ENCODE results near the gene GPR35. TPM values are rescaled to one million over a fixed set of nuclear protein-coding genes. Genes with fewer than 3 reads are reported as not detected.

The GPR35 gene
- total and polyA plus RNA-seq, 2 donors (not counting 1 experiment from before 2014, with no cell fraction given): 1.2 TPM; not detected in 1

DNA sequence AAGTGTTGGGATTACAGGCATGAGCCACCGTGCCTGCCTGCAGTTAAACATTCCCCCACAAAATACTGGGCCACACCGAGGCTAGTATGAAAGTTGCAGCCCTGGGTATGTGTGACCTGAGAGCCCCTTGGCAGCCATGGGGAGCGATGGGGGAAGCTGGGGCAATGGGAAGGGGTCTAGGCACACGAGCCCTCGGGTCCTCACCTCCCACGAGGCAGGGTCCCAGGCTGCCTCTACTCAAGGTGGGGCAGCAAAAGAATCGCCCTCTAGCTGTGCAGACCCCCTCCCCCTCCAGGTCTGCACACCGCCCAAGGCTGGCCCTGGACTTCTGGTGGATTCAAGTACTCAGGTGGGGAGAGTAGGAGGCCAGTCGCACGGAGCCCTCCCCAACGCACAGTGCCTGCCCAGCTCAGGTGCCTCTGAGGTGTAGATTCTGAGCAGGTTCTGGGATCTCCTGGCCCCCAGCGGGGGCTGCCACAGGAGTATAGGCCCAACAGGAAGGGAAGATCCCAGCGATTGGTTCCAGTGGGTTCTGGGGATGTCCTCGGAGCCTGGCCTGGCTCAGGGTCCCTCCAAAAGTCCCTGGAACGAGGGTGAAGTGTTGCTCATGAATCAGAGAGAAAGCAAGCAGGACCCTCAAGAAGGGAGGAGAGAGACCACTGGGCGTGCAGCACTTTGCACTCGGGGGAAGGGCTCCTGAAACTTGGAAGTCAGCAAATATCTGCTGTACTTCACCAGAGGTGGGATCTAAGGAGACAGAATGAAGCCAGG lies 2.6 kb downstream of the GPR35 start:
- Histone ChIP-seq H3K79me2 (ENCODE audit: control insufficient read depth, insufficient read depth, low read length) (no peaks in the 10 kb centered on the region), H3K4me1 (ENCODE audit: control insufficient read depth, extremely low read depth, insufficient read depth, low read length) (no peaks in the 10 kb centered on the region), H3K4me2 (ENCODE audit: extremely low read depth, insufficient read depth, low read length) (no peak overlapping the region), H3K9me3 (ENCODE audit: control insufficient read depth, insufficient read depth, low read depth, low read length) (no peaks in the 10 kb centered on the region), H3K36me3 (ENCODE audit: control insufficient read depth, insufficient read depth, low read length) (no peaks in the 10 kb centered on the region), H2AFZ (ENCODE audit: low read length) (no peak overlapping the region), H3K27ac (ENCODE audit: insufficient read depth, low read length) (no peak overlapping the region), H3K4me3 (replicated peaks in 1 of 4; ENCODE audit: control extremely low read depth in 1 of 4, insufficient read depth in 1 of 4, low read depth in 3 of 4, low read length in 4 of 4) (no peak overlapping the region), H4K20me1 (ENCODE audit: control insufficient read depth, extremely low read depth, insufficient read depth, low read length) (no peaks in the 10 kb centered on the region), H3K27me3 (ENCODE audit: control insufficient read depth, insufficient read depth, low read length) (no peaks in the 10 kb centered on the region), H3K9ac (ENCODE audit: insufficient read depth, low read length) (no peak overlapping the region)
- DNase-seq (ENCODE audit: low read depth in 2 of 2): no peak
- TF ChIP-seq EZH2 (IDR thresholded peaks at IDR 0.05; ENCODE audit: low read length, missing control alignments): no peak
- TF ChIP-seq, protein P1, sequence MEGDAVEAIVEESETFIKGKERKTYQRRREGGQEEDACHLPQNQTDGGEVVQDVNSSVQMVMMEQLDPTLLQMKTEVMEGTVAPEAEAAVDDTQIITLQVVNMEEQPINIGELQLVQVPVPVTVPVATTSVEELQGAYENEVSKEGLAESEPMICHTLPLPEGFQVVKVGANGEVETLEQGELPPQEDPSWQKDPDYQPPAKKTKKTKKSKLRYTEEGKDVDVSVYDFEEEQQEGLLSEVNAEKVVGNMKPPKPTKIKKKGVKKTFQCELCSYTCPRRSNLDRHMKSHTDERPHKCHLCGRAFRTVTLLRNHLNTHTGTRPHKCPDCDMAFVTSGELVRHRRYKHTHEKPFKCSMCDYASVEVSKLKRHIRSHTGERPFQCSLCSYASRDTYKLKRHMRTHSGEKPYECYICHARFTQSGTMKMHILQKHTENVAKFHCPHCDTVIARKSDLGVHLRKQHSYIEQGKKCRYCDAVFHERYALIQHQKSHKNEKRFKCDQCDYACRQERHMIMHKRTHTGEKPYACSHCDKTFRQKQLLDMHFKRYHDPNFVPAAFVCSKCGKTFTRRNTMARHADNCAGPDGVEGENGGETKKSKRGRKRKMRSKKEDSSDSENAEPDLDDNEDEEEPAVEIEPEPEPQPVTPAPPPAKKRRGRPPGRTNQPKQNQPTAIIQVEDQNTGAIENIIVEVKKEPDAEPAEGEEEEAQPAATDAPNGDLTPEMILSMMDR (conservative IDR thresholded peaks at IDR 0.05 in 1 of 2, IDR thresholded peaks at IDR 0.05 in 1 of 2; ENCODE audit: low read depth in 1 of 2, low read length in 2 of 2): no peak

DNA sequence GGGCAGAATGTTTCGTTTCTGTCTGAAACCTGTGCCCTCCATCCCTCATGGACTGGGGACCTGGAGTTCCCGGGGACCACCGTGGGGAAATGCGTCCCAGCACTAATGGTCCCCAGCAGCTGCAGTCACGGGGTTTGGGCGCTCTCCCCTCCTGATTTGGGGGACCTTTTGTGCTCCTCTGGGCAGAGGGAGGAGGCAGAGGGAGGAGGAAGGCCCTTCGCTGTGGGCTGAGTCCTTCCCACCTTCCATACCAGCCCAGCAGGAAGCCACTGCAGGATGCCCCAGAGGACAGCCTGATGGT lies 3.2 kb downstream of the GPR35 start:
- Histone ChIP-seq H3K79me2 (ENCODE audit: control insufficient read depth, insufficient read depth, low read length) (no peaks in the 10 kb centered on the region), H3K9me3 (ENCODE audit: control insufficient read depth, insufficient read depth, low read depth, low read length) (no peaks in the 10 kb centered on the region), H3K4me2 (ENCODE audit: extremely low read depth, insufficient read depth, low read length) (no peak overlapping the region), H3K27me3 (ENCODE audit: control insufficient read depth, insufficient read depth, low read length) (no peaks in the 10 kb centered on the region), H3K27ac (ENCODE audit: insufficient read depth, low read length) (no peak overlapping the region), H3K4me1 (ENCODE audit: control insufficient read depth, extremely low read depth, insufficient read depth, low read length) (no peaks in the 10 kb centered on the region), H3K4me3 (replicated peaks in 1 of 4; ENCODE audit: control extremely low read depth in 1 of 4, insufficient read depth in 1 of 4, low read depth in 3 of 4, low read length in 4 of 4) (no peak overlapping the region), H2AFZ (ENCODE audit: low read length) (no peak overlapping the region), H4K20me1 (ENCODE audit: control insufficient read depth, extremely low read depth, insufficient read depth, low read length) (no peaks in the 10 kb centered on the region), H3K36me3 (ENCODE audit: control insufficient read depth, insufficient read depth, low read length) (no peaks in the 10 kb centered on the region), H3K9ac (ENCODE audit: insufficient read depth, low read length) (no peak overlapping the region)
- no peak for TF ChIP-seq EZH2 (IDR thresholded peaks at IDR 0.05; ENCODE audit: low read length, missing control alignments)
- DNase-seq (ENCODE audit: low read depth in 2 of 2): no peak

DNA sequence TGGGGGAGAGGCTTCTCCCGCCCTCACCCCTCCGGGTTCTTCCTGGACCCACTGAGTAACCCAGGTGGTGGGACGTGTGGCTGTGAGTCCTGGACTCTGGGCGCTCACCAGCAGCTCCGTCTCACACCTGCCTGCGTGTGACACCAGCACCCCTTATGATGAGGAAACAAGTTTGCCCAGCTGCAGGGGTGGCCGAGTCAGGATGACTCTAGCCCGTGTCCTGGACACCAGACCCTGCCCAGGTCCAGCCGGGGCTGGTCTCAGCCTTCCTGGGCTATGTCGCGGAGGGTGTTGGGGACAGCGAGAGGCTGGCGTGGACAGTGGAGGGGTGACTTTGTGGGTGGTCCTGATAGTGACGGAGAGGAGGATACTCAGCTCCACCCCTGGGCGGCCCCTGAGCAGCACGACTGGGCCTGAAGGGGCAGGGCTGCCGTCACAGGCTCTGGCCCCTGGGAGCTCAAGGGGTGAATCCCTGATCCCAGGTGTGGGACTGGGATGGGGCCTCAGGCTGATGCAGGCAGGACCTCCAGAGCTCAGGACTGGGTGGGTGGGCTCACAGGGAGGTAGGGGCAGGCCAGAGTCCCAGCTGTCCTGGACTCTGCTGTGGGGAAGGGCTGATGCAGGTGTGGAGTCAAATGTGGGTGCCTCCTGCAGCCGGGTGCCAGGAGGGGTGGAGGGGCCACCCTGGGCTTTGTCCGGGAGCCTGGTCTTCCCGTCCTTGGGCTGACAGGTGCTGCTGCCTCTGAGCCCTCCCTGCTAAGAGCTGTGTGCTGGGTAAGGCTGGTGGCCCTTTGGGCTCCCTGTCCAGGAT lies 3.7 kb downstream of the GPR35 start:
- Histone ChIP-seq H2AFZ (ENCODE audit: low read length) (no peak overlapping the region), H3K4me1 (ENCODE audit: control insufficient read depth, extremely low read depth, insufficient read depth, low read length) (no peaks in the 10 kb centered on the region), H3K27me3 (ENCODE audit: control insufficient read depth, insufficient read depth, low read length) (no peaks in the 10 kb centered on the region), H3K27ac (ENCODE audit: insufficient read depth, low read length) (no peak overlapping the region), H3K36me3 (ENCODE audit: control insufficient read depth, insufficient read depth, low read length) (no peaks in the 10 kb centered on the region), H3K9ac (ENCODE audit: insufficient read depth, low read length) (no peak overlapping the region), H4K20me1 (ENCODE audit: control insufficient read depth, extremely low read depth, insufficient read depth, low read length) (no peaks in the 10 kb centered on the region), H3K79me2 (ENCODE audit: control insufficient read depth, insufficient read depth, low read length) (no peaks in the 10 kb centered on the region), H3K4me2 (ENCODE audit: extremely low read depth, insufficient read depth, low read length) (no peak overlapping the region), H3K9me3 (ENCODE audit: control insufficient read depth, insufficient read depth, low read depth, low read length) (no peaks in the 10 kb centered on the region), H3K4me3 (replicated peaks in 1 of 4; ENCODE audit: control extremely low read depth in 1 of 4, insufficient read depth in 1 of 4, low read depth in 3 of 4, low read length in 4 of 4) (no peak overlapping the region)
- TF ChIP-seq EZH2 (IDR thresholded peaks at IDR 0.05; ENCODE audit: low read length, missing control alignments): no peak
- TF ChIP-seq, protein P1 (conservative IDR thresholded peaks at IDR 0.05 in 1 of 2, IDR thresholded peaks at IDR 0.05 in 1 of 2; ENCODE audit: low read depth in 1 of 2, low read length in 2 of 2): no peak
- no peak for DNase-seq (ENCODE audit: low read depth in 2 of 2)
